NAMALWA (cell line): ENCODE data around the gene LINC01488.
A peak's percentile ranks its signal among the peaks of the same experiment; 100 is the strongest.

Source experiments
- DNase-seq: peaks from one replicate; pipeline ENCODE4 v3.0.0-alpha.2; 2015; ENCODE audit warnings: low spot score

LINC01488 gene

DNA sequence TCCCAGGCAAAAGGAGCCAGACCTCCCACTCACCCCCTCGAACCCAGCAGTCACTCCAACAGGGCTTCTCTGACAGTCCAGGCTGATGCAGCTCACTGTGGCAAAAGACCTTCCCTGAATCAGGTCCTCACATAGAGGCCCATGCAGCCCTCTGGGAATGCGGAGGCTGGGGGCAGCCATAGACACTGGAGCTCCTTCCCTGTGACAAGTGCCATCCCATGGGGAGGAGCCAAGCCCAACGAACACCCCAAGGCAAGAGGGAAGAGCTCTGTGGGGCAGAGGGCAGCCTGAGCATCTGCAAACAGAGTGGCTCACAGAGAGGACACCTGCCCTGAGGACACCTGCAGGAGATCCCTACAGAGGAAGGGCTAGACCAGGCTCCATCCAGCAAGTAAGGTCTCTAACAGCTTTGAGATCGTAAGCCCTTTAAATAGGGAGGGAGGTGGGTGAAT, at the start of gene LINC01488:
LINC01488 (plus strand) TSS at position 271 of the 452 bp plus-strand sequence.
- DNase-seq = no peak

DNA sequence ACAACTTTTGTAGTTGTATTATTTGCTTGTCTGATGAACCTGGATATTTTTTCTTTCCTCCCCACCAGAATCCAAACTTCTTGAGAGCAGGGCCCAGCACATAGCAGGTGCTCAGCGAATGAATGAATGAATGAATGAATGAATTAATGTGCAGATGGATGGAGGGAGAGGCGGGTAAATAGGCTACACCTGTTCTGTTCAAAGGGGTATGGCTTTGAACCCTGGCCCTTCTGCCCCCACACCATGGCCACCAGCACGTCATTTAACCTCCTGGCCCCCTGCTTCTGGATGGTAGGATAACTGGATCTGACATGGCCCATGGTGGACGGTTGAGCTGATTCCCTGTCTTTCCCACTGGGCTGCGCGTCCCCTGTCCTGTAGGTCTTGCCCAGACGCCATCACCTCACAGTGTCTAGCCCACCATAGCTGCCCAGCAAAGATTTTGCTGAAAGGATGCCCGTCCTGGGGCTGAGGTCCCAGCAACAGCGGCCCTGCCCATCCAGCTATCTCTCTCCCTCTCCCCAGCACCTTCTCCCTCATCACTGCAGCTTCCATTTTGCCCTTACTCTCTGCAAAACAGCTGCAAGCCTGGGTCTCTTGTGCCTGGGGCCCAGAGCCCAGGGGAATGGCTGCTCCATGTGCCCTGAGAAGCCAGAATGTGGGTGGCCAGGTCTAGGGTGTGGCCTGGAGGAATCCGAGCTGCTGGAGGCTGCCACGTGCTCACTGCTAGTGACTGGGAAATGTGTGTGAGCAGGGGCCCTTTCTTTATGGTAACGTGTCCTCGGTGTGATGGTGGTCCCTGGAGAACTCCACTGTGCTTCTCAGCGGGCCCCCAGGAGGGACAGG, 49.3 kb upstream of the LINC01488 start:
- DNase-seq = no peak

DNA sequence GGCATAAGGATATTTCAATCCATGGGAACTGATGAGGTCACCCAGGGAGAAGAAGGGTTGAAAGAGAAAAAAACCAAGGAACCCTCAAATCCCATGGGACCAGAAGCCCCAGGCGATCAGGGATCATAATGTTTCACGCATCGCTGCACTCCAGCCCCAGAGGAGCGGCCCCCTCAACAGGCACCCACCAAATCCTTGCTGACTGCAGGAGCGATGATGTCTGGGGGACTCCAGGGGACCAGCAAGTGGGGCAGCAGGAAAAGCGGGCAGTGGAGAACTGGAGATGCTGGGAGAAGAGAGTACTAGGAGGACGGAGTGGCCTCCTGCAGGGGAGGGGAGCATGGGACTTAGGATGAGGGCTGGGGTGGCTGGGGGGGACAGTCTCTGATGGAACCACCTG, 47.7 kb upstream of the LINC01488 start:
- DNase-seq = no peak

DNA sequence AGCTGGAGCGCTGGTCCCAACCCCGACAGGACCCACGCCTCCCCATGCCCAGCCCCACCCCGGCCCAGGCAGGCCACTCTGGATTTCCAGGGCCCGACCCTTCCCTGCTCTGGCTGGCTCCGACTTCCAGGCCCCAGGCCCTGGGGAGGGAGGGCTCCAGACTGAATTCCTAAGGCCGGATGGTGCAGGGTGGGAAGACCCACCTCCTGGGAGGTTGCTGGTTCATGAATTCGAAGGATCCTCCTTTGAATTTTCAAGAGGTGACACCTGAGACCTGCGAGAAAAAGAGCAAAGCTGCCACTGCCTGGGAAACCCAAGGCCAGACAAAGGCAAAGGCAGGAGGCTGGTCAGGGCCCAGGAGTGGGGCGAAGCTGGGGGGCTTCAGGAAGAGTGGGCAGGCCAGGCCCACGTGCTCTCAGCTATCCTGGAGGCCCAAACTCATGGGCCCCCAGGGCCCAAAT, 47.0 kb upstream of the LINC01488 start:
- DNase-seq = no peak

DNA sequence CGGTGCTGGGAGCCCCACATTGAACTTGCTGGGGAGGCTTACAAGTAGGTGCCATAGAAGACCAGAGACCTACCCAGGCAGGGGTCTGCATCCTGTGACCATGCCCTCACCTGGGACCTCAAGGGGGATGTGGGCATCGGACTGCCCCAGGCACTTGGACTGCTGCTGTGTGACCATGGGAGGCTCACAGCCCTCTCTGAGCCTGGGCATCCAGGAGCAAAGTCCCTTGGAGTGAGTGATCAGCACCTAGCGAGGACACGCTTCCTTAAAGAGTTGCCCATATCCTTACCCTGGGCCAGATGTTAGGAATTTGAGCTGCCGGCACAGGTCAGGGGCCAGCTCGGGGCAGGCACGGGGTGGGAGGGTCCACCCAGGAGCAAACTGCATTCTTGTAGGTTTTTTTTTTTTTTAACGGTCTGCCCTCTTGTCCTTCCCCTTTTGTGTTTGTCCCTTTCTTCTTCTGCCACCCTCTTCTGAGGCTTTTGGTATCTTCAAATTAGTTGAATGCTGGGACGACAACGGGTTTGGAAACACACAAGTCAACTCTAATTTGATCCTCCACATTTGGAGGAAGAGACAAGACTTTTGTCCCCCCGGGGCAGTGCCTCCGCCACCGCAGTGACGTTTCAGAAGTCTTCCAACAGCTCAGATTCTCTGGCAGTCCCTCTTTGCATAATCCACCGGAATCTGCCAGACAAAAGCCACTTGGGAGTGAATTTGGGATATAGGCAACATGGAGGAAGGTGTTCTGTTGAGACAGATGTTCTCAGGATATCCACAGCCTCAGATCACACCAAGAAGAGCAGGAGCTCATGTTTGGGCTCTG, 46.1 kb upstream of the LINC01488 start:
- DNase-seq = no peak

DNA sequence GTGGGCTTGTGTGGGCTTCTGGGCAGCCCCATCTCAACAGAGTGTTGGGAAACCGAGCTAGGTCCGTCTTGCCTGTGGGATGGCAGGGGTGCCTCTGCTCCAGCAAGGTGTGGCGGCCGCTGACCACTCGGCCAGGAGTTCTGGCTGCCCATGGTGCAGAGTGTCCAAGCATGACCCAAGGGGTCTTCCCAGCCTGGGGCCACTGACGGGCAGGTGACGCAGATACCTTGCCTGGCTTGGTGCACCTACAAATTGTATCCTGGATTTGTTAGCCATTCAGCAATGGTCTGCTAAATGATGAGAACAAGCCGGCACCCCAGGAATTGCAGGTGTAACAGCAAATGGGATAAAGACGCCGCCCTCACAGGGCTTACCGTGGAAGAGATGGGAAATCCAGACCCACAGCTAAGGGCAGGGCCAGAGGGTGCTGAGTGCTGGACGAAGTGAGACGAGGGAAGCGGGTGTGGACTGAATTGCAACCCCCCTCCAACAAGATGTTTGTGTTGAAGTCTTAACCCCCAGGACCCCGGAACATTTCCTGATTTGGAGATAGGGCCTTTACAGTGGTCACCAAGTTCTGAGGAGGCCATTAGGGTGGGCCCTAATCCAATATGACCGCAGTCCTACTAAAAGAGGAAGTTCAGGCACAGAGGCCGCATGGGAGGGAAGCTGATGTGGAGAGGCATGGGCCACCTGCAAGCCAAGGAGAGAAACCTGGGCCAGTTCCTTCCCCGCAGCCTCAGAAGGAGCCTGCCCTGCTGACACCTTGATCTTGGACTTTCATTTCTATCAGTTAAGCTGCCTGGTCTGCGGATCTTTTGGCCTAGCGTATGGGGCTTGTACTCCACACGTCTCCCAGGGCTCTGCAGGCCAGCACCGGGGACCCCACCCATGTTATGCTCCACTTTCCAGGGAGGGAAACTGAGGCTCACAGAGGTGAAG, 45.2 kb upstream of the LINC01488 start:
- DNase-seq = no peak

DNA sequence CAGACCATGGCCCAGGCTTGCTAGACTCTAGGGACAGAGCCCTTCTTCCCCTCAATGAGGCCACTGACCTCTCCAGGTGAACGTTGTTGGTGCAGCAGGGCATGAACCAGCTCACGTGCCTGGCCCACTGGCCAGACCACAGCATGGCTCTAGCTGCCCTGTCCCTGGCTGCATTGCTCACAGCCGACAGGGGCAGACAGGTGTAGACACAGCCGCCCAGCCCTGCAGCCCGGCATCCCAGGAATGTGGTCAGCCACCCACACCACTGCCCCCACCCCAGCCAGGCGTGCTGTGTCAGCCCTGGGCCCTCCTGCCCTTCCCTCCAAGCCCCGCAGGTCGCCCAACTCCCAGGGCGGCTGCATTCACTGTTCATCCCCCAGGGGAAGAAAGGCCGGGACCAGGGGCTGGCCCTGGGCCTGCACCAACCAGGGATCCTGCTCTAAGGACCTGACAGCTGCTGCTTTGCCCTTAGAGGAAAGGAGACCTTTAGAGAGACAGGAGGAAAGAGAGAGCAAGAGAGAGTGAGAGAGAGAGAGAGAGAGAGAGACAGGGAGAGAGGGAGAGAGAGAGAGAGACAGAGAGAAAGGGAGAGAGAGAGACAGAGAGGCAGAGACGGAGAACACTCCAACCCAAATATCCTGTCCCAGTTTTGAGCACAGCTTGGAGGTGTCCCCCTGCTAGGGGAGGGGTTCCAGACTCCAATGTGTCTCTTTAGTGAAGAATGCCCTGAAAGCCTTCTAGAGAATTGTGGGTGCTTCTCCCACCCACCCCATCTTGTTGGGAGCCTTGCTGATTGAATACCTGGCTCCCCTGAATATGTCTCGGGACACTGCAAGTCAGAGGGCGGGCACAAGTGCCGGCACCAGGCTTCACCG, 44.2 kb upstream of the LINC01488 start:
- DNase-seq = no peak

DNA sequence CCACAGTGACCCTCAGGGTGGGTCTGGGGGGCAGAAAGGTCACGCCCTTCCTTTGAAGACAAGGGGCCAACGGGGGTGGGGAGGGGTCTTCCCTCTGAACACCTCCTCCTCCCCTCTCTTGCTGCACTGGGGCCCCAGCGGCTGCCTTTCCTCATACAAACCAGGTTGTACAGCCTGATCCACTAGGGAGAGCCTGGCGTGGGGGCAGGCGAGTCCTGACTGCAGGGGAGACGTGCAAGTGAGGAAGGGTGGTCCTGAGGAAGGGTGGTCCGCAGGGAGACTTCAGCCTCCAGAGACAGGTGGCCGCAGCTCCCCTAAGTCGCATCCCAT, 43.6 kb upstream of the LINC01488 start:
- DNase-seq = no peak

DNA sequence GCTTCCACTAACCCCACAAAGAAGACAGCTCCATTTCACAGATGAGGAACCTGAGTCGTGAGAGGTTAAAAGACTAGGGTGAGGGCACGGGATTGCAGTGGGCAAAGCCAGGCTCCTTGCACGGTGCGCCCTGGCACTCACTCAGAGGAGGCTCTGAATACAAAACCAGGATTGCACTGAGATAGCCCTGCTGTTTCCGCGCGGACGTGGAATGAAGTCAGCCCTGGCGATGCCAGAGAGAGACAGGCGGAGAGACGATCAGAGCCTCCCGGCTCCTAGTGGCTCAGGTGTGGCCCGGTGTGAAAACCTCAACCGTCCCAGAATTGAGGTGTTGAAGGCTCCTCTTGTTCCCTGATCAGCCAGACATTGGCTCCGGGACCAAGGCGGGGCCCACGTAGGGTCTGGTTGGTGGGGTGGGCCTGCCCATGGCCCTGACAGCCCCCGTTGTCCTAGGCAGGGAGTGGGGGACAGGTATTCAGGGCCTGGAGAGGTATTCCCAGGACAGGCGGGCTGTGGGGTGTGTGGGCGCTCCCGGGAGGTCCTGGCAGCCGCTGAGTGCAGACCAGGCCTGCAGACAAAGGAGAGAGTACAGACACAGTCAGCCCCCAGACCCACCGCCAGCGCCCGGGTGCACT, 43.1 kb upstream of the LINC01488 start:
- no peak for DNase-seq

DNA sequence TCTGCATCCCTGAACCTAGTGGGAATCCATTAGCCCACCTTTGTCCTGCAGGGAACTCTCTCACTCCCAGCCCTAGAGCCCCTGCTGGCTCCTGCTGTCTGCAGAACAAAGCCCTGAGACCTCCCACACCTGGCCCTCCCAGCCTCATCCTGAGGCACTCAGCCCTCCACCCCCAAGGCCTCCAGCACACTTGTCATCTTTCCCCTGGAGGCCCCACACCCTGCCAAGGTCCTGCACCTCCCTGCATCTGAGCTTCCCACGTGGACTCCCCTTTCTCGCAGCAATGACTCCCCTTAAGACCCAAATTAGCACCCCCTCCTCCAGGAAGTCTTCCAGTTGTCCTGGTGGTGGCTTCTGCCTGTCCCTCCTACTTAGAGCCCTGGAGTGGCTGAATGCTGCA, 42.3 kb upstream of the LINC01488 start:
- DNase-seq = no peak

DNA sequence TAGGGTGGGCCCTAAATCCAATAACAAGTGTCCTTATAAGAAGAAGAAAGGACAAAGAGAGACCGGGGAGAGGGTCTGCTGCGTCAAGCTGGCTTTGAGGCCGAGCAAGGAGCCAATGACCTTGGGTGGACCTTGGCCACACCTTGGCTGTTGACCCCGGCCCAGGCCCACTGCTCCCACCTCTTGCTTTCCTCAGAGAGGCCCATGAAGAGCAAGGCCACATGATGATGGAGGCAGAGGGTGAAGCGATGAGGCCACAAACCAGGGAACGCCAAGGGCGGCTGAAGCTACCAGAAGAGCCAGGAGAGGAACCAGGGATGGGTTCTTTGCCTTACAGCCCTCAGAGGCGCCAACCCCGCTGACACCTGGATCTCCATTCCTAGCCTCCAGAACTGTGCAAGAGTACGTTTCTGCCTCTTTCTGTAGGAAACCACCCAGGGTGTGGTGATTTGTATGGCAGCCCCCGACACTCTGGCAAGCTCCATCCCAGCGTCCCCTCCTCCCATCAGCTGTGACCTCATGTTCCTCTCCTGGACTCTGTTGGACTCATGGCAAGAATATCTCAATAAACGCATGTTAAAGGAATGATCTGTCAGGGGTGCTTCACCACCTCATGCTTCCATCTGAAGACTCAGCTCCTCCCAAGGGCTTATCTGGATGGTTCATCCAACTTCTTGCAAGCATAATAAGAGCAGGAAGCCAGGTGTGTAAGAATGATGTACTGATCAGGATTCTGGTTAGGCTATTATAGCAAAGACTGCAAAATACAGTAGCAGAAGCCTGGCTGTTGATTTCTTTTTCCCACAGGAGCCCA, 41.6 kb upstream of the LINC01488 start:
- DNase-seq = no peak

DNA sequence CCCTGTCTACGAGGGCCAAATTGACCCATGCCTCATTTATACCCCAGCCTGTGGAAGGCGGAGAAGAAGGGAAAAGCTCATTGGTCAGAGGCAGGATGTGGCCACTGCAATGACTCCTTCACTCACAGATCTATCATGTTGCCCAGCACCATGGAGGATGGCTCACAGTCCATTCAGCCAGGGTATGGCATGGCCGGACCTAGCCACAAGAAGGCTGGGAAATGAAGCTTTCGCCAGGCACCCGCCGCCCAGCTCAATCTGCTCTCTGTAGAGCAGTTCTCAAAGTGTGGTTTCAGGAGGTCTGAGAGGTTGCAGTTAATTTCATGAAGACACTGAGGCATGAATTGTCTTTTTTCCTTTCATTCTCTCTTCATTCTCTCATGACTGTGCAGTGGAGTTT, 40.6 kb upstream of the LINC01488 start:
- no peak for DNase-seq

DNA sequence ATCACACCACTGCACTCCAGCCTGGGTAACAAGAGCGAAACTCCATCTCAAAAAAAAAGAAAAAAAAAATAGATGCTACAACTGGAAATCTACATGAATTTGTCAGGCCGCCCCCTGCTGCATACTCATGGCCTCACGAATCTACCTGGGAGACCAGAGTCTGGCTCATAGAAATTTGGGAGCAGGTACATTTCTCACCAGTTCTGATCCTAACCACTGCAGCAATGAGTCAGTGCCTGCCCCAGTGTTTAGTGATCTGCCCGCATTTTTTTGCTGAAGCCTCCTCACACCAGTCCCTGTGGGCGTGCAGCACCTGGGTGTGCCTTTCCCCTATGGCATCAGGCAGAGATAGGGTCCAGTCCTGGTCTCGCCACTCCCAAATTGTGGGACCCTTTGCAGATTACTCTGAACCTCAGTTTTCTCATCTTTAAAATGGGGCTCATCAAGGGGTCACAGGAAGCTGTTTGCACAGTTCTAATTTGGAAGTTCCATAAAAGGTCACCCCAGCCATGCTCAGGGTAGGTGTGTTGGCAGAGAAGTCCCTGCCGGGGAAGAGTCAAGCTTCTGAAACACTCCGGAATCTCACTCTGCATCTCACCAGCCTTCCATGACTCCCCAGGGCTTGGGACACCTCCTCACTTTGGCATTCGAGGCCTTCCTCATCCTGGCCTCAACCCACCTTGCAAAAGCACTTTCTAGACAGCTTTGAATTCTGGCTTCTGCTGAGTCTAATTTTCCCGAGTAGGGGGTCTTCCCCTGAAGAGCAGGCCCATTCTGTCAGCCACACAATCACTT, 39.3 kb upstream of the LINC01488 start:
- no peak for DNase-seq

DNA sequence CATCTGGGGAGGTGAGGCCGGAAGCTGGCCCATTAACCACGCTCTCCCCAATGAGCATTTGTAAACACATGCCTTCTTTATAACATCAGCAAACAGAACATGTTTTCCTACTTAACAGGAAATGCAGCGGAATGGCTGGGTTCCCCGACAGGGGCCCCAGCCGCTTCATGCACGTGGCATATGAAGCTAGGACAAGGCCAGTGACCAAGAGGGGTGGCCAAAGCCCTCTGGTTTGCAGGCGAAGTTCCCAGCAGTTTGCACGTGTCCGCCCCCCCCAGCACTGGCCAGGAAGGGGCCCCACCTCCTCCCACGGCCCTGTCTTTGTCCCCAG, 38.7 kb upstream of the LINC01488 start:
- no peak for DNase-seq

DNA sequence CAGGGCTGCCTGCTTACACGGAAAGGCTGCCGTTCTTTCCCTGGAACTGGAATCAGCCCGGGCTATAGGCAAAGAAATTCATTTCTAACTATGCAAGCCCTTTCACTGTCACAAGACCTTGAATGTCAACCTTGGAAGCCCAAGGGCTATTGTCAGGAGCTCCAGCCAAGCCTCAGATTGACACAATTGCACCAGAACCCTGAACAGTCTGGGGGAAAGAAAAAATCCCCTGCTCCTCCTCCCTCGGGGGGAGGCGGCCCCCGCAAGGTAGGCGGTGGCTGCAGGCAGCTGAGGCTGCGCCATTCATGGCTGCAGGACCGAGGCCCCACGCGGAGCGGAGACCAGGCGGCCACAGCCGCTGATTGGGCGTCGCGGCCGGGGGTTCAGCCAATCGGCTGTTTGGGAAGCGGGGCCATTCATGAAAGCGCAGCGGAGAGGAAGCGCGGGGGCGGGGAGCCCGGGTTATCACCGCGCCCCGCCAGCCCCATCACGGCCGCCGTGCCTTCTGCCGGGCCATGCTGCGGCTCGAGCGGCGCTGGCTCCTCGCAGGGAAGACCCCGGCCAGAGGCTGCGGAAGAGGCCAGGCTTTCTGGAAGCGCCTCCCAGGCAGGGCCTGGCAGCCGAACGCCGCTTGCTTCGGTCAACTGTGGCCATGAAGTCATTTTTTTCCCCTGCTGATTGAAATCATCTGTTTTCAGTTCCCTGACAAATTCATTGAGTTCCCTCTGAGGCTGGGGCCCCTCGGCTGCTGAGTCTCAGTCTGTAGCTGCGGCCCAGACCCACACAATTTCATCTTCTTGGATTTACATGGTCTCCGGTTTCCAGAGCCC, 38.1 kb upstream of the LINC01488 start:
- peak; percentile 43 for DNase-seq

DNA sequence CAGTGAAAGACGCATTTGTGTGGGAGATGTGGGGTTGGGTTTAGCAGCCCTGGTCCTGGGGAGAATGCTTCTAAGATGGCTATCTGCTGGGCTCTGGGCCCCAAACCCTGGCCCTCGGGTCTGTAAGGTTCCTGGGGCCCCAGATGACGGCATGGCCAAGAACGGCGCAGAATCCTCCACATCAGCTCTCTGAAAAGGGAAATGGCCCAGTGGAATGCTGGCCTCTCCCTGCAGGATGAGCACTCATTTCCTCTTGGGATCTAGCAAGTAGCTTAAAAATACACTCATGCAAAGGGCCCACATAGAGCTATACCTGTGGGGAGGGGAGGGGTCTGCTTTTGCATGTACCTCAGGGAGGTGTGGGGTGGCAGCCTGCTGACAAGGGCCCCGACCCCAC, 37.5 kb upstream of the LINC01488 start:
- no peak for DNase-seq

DNA sequence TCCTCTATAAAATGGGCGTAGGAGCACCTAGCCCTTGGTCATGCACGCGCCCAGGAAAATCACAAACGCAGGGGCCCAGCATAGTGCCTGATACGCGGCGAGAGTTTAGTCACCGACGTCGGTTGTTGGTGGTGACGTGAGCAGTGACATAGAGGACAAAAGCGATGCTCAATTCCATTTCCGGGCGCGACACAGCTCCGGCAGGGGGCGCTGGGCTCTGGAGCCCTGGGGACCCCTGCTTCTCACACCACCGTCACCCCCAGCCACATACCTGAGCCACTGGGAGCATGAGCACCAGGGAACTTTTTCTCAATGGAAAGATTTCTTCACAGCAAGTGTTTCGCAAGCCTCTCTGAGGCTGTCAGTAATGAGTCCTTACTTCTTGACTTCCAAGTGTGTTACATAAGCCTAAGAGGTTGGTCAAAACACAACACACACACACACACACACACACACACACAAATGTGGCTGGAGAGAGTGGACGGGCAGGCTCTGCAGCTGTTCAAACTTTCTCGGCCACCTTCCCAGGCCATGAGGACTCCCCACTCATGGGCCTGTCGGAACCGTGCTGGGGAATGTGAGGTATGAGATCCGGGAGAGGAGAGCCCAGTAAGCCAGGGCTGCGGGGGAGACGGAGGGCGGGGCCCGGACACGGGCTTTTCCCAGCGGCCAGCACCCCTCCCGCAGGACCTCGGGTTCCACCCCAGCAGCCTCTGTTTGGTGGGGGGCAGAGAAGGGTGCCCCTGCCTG, 36.9 kb upstream of the LINC01488 start:
- no peak for DNase-seq

DNA sequence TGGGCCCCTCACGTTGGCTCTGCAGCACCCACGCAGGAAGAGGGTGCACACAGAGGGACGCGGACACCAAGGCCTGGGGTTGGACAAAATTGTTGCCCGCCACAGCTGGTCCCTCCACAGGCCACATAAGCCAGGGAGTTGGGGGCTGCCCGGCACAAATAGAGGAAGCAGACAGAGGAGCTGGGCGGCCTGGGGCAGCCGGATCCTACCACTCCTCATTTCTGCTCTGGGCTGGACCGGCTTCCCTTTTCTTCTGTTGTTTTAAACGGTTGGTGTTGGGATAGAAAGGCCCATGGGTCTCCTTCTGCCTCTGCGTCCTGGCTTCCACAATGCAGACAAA, 36.4 kb upstream of the LINC01488 start:
- DNase-seq = no peak
